ENCODE data around the gene TLE4. TPM values are rescaled to one million over a fixed set of nuclear protein-coding genes. Genes with fewer than 3 reads are reported as not detected.

The TLE4 gene
- total RNA-seq, 1 donor from 2014 or later = 58.0 TPM

- Histone ChIP-seq H3K4me1 (peaks cover 0 to 3% of the 10 kb centered on the region in 2 donors), H3K9me3 (no peaks in the 10 kb centered on the region), H3K4me3 (no peak overlapping the region), H3K27ac (no peak overlapping the region), H3K27me3 (no peaks in the 10 kb centered on the region), H3K36me3 (no peaks in the 10 kb centered on the region)
- intact Hi-C loops (cut with DNase I) = no loop called here
- DNase-seq (ENCODE audit: low spot score in 2 of 2) = no peak
- no peak for TF ChIP-seq CTCF (IDR thresholded peaks at IDR 0.05)
Measured at GRCh38 chr9:79763671-79764285, 192.0 kb downstream of the TLE4 start.

DNA sequence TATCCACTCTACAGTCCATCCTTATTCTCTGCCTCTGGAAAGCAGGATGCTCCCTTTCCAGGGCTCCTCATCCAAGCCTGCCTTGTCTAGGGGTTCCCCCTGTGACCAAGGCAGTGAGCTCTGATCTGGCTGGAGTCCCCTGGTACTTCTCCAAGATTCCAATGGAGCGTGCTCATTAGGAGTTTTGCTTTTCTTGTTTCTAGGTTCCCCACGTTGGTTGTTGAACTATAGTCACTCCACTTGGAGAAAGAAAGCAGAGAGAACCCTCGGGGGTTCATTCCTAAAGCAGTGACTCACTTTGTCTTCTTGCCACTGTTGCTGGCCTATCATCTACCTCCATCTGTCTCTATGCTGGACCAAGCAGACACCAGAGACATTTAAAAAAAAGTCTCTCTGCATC, 192.6 kb downstream of the TLE4 start:
- intact Hi-C loops (cut with DNase I) = no loop called here
- no peak for DNase-seq (ENCODE audit: low spot score in 2 of 2)
- no peak for TF ChIP-seq CTCF (IDR thresholded peaks at IDR 0.05)
- Histone ChIP-seq H3K27me3 (no peaks in the 10 kb centered on the region), H3K27ac (no peak overlapping the region), H3K9me3 (no peaks in the 10 kb centered on the region), H3K36me3 (no peaks in the 10 kb centered on the region), H3K4me3 (no peak overlapping the region), H3K4me1 (peaks cover 0 to 3% of the 10 kb centered on the region in 2 donors)

GRCh38 chr9:79765466-79765865, 193.7 kb downstream of the TLE4 start:
- no peaks in the 10 kb centered on the region for H3K36me3 ChIP-seq
- DNase-seq (ENCODE audit: low spot score in 2 of 2) = no peak
- TF ChIP-seq CTCF (IDR thresholded peaks at IDR 0.05) = no peak
- H3K9me3 ChIP-seq = no peaks in the 10 kb centered on the region
- peaks cover 0 to 3% of the 10 kb centered on the region in 2 donors for H3K4me1 ChIP-seq
- H3K27me3 ChIP-seq = no peaks in the 10 kb centered on the region
- H3K4me3 ChIP-seq = no peak overlapping the region
- intact Hi-C loops (cut with DNase I) = no loop called here
- no peak overlapping the region for H3K27ac ChIP-seq

GRCh38 chr9:79766091-79766490, 194.3 kb downstream of the TLE4 start:
- intact Hi-C loops (cut with DNase I) = no loop called here
- Histone ChIP-seq H3K9me3 (no peaks in the 10 kb centered on the region), H3K36me3 (no peaks in the 10 kb centered on the region), H3K4me3 (no peak overlapping the region), H3K27ac (no peak overlapping the region), H3K4me1 (peaks cover 0 to 3% of the 10 kb centered on the region in 2 donors), H3K27me3 (no peaks in the 10 kb centered on the region)
- DNase-seq (ENCODE audit: low spot score in 2 of 2) = no peak
- no peak for TF ChIP-seq CTCF (IDR thresholded peaks at IDR 0.05)

DNA sequence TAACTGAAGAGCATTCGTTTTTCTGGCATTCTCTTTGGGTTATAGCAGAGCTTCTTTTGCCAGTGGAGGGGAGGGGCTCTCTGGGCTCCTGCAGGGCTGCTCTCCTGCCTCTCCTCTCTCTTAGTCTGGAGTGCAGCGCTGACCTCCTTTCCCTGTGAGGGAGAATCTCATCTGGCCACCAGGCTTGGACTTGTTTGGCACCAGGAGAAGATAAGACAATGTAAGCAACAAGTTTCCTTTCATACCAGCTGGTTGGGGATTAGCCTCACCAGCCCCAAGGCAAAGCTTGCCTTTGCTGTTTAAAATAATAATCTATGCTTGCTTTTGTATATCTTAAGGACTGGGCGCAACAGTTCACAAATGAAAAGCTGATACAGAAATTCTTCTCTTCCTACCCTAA, 196.4 kb downstream of the TLE4 start:
- no peak overlapping the region for H3K27ac ChIP-seq
- H3K4me3 ChIP-seq = no peak overlapping the region
- DNase-seq (ENCODE audit: low spot score in 2 of 2) = no peak
- intact Hi-C loops (cut with DNase I) = no loop called here
- no peaks in the 10 kb centered on the region for H3K36me3 ChIP-seq
- no peak for TF ChIP-seq CTCF (IDR thresholded peaks at IDR 0.05)
- no peaks in the 10 kb centered on the region for H3K9me3 ChIP-seq
- peaks cover 0 to 3% of the 10 kb centered on the region in 2 donors for H3K4me1 ChIP-seq
- H3K27me3 ChIP-seq = no peaks in the 10 kb centered on the region

Data from ascending aorta (tissue), 2 donors.